HepG2 (cell line): ENCODE results near the gene FAM110D. TPM values are rescaled to one million over a fixed set of nuclear protein-coding genes. Genes with fewer than 3 reads are reported as not detected.

Experiments used
- ATAC-seq: fragments of 200-7000 bp; cut with Tn5 transposase; 3 replicates; pipeline ENCODE4 v1.9.1; 2020; ENCODE audit warnings: mild to moderate bottlenecking, moderate library complexity
- BruUV-seq: library from RNA; stranded (reverse); fragments of 400-500 nt; replicated peaks from 2 replicates; lab custom pipeline; 2021; lab: Mats Ljungman, UMichigan
- CTCF ChIA-PET: fragments of 300-600 bp; formaldehyde crosslinking; extraction: SDS; loops from one replicate; lab custom pipeline; 2021; ENCODE audit warnings: low total read pairs, inconsistent platforms, low intra/inter-chr PET ratio; lab: Yijun Ruan, JAX
- POLR2A ChIA-PET: fragments of 350-600 bp; sonication (Branson Sonifier 250); formaldehyde crosslinking; loops from one replicate; lab custom pipeline; 2020; ENCODE audit warnings: antibody characterized with exemption, inconsistent platforms; lab: Yijun Ruan, JAX
- DNase-seq: peaks from one replicate; pipeline ENCODE4 v3.0.0-alpha.2; 2015; ENCODE audit warnings: low spot score
- FAIRE-seq: peaks from 3 replicates; lab custom pipeline; 2011; peaks lifted over from hg19 to GRCh38; lab: Jason Lieb, UNC
- H2AFZ ChIP-seq: one replicate; pipeline ENCODE4 v1.6.1; 2011; ENCODE audit warnings: low read length, inconsistent platforms
- H3K27ac ChIP-seq: fragments of 300-600 bp; 3 replicates; pipeline ENCODE4 v1.8.0; 2011; ENCODE audit warnings: mixed run types, mild to moderate bottlenecking, mixed read lengths, low read length, inconsistent platforms; ENCODE audit not compliant: insufficient read depth; ENCODE audit errors: extremely low read length
- H3K27me3 ChIP-seq, 2 experiments: fragments of 200-600 bp in 1 of 2; 2 replicates in 1 of 2; 3 replicates in 1 of 2; pipeline versions ENCODE4 v1.6.0 to v1.8.0; 2011; ENCODE audit warnings: low read length in 2 of 2, mild to moderate bottlenecking in 2 of 2, moderate library complexity in 2 of 2, inconsistent platforms in 1 of 2; ENCODE audit not compliant: insufficient read depth in 2 of 2, control insufficient read depth in 1 of 2
- H3K36me3 ChIP-seq, 2 experiments: fragments of 200-600 bp in 1 of 2; replicated peaks in 1 of 2; 2 replicates in 1 of 2; 3 replicates in 1 of 2; pipeline versions ENCODE4 v1.5.1 to v1.8.0; 2011; ENCODE audit warnings: low read length in 2 of 2, inconsistent platforms in 1 of 2; ENCODE audit not compliant: insufficient read depth in 2 of 2, control insufficient read depth in 1 of 2
- H3K4me1 ChIP-seq: 2 replicates; pipeline ENCODE4 v1.5.1; 2012; ENCODE audit warnings: low read length, inconsistent platforms; ENCODE audit not compliant: insufficient read depth
- H3K4me2 ChIP-seq: 2 replicates; pipeline ENCODE4 v1.6.0; 2011; ENCODE audit warnings: low read depth, low read length, inconsistent platforms
- H3K4me3 ChIP-seq, 3 experiments: fragments of 200-600 bp in 1 of 3; sonication (generic), shearing (Covaris generic) in 1 of 3; replicated peaks in 1 of 3; 2 replicates each; pipeline ENCODE4 v1.5.1; 2011 to 2016; ENCODE audit warnings: low read length in 3 of 3, inconsistent platforms in 2 of 3, low read depth in 2 of 3, mild to moderate bottlenecking in 2 of 3, control low read depth in 1 of 3, mixed read lengths in 1 of 3; ENCODE audit not compliant: insufficient read depth in 1 of 3
- H3K79me2 ChIP-seq: one replicate; pipeline ENCODE4 v1.6.1; 2011; ENCODE audit warnings: low read length, inconsistent platforms; ENCODE audit not compliant: insufficient read depth
- H3K9ac ChIP-seq: 2 replicates; pipeline ENCODE4 v1.6.0; 2011; ENCODE audit warnings: mild to moderate bottlenecking, low read depth, low read length, inconsistent platforms; ENCODE audit not compliant: insufficient read depth
- H3K9me3 ChIP-seq: 2 replicates; pipeline ENCODE4 v1.5.1; 2012; ENCODE audit warnings: mild to moderate bottlenecking, low read length
- H4K20me1 ChIP-seq: 2 replicates; pipeline ENCODE4 v1.6.0; 2011; ENCODE audit warnings: inconsistent platforms, mild to moderate bottlenecking, low read length, moderate library complexity; ENCODE audit not compliant: insufficient read depth
- ZBTB39 ChIP-seq: sonication (generic); formaldehyde crosslinking; IDR thresholded peaks from 2 replicates; pipeline ENCODE4 v1.5.0; 2020; ENCODE audit warnings: missing genetic modification reagents
- ZBTB40 ChIP-seq, 2 experiments: fragments of 450-650 bp in 1 of 2; sonication (generic) in 1 of 2; formaldehyde crosslinking in 1 of 2; IDR thresholded peaks; 2 replicates each; pipeline versions ENCODE4 v1.6.1 to v1.8.0; 2016 to 2022; ENCODE audit warnings: antibody characterized with exemption in 1 of 2, mild to moderate bottlenecking in 1 of 2, missing genetic modification reagents in 1 of 2
- WGBS: methylation state at CpG from one replicate; pipeline ENCODE4 v1.1.6; 2017; ENCODE audit warnings: low lambda C conversion rate; 5-methylcytosine and 5-hydroxymethylcytosine counted together
- in situ Hi-C: cut with HindIII; loops from 2 replicates; pipeline ENCODE4 v1.10.0; 2017; ENCODE audit warnings: low pct_unique_long_range_greater_than_20kb; ENCODE audit not compliant: extremely low pct_ligation_motif_present
- intact Hi-C: fragments of 100-400 bp; cut with micrococcal nuclease; formaldehyde crosslinking; loops from one replicate; pipeline ENCODE4 v1.10.0; 2022; ENCODE audit not compliant: unreplicated experiment
- polyA plus RNA-seq, 8 experiments: library from polyadenylated mRNA; depleted of rRNA in 3 of 8; stranded (reverse) in 7 of 8; unstranded in 1 of 8; fragments of >200 nt; fragmentation: Illumina TruSeq in 4 of 8; extraction: Trizol in 4 of 8; gene quantifications; 2 replicates each; pipeline versions ENCODE4 v1.2.1 to v1.2.3, GENCODE V29; 2011 to 2016; ENCODE audit warnings: low read depth in 4 of 8, missing spikeins in 1 of 8, mixed read lengths in 1 of 8; ENCODE audit not compliant: insufficient read depth in 1 of 8
- total RNA-seq, 5 experiments: library from RNA; depleted of rRNA; stranded (reverse); fragments of >200 nt; fragmentation: Illumina TruSeq; extraction: Trizol; gene quantifications; 2 replicates each; pipeline ENCODE4 v1.2.3, GENCODE V29; 2016; ENCODE audit warnings: low read depth in 1 of 5

The FAM110D gene
- total and polyA plus RNA-seq, 2 of the 13 experiments (the other 11 are each of a cell fraction or from before 2014, with no cell fraction given): not detected

- DNase-seq (no peak), ATAC-seq (no peak), FAIRE-seq (no peak)
- 45% methylated on average over 19 of the region's 19 CpGs for WGBS
- BruUV-seq: no TSS peak
- Histone ChIP-seq H3K79me2 (peaks cover 2% of the 10 kb centered on the region), H3K4me3 (peak overlapping the region; percentile 50 to 76 (median 64); a peak in 4 of 6 replicates), H3K36me3 (no peaks in the 10 kb centered on the region), H3K27me3 (peaks cover 8 to 43% of the 10 kb centered on the region in 2 experiments; a peak in 4 of 5 replicates), H3K27ac (no peak overlapping the region), H3K4me2 (peak overlapping the region; percentile 89), H2AFZ (no peak overlapping the region), H4K20me1 (no peaks in the 10 kb centered on the region), H3K9ac (peak overlapping the region; percentile 39; the same call in 1 of the 2 replicates), H3K9me3 (no peaks in the 10 kb centered on the region), H3K4me1 (peaks cover 40% of the 10 kb centered on the region)
- in situ Hi-C loops: loop anchor here (10.0 kb wide), 1 partner anchor 270 kb away; no protein-coding TSS in a partner anchor
- ChIA-PET POLR2A (no interaction called here), CTCF (interaction anchor here (1.7 to 2.0 kb wide), 2 partner anchors 60 to 69 kb away, joined by 6 to 11 read pairs; partner anchors contain the start of gene CEP85)
- intact Hi-C loops: loop anchor here (5.0 kb wide), 2 partner anchors 53 to 128 kb away; partner anchors contain the start of gene PDIK1L
- TF ChIP-seq ZBTB39 (no peak), ZBTB40 (IDR thresholded peaks at IDR 0.05) (no peak), ZBTB40 (CRISPR knock-in tag; IDR thresholded peaks at IDR 0.05) (no peak)
Measured at GRCh38 chr1:26164861-26165842, 6.3 kb downstream of the FAM110D start.
